HCT116 (cell line): ENCODE results near the gene ATP2B1. TPM values are rescaled to one million over a fixed set of nuclear protein-coding genes. Genes with fewer than 3 reads are reported as not detected.

Source experiments
- ATAC-seq: fragments of 200-7000 bp; cut with Tn5 transposase; 2 replicates; pipeline ENCODE4 v1.9.1; 2020; ENCODE audit warnings: mild to moderate bottlenecking, moderate library complexity
- BruUV-seq: library from RNA; stranded (reverse); fragments of 400-500 nt; replicated peaks from 2 replicates; lab custom pipeline; 2021; lab: Mats Ljungman, UMichigan
- CTCF ChIA-PET: fragments of 300-600 bp; sonication (Branson Sonifier 250); formaldehyde crosslinking; loops from one replicate; lab custom pipeline; 2021; ENCODE audit warnings: antibody characterized with exemption; lab: Charles Lee
- POLR2A ChIA-PET: fragments of 300-600, 350-600 bp; sonication (Branson Sonifier 250); formaldehyde crosslinking; loops from one replicate; lab custom pipeline; 2021; ENCODE audit warnings: antibody characterized with exemption; lab: Charles Lee
- RAD21 ChIA-PET, 2 experiments: fragments of 300-600 bp; sonication (Branson Sonifier 250); formaldehyde crosslinking; loops; one replicate each; lab custom pipeline; 2023; ENCODE audit warnings: low total read pairs in 2 of 2; ENCODE audit not compliant: uncharacterized antibody in 2 of 2, unreplicated experiment in 2 of 2, low non-redundant PET in 1 of 2; lab: Charles Lee
- DNase-seq: peaks from one replicate; pipeline ENCODE4 v3.0.0-alpha.2; 2010; ENCODE audit warnings: low read depth, low spot score
- H2AFZ ChIP-seq: fragments of 200-600 bp; shearing (Covaris generic), sonication (generic); 2 replicates; pipeline ENCODE4 v1.6.1; 2017; ENCODE audit warnings: low read depth, mixed run types, mixed read lengths, antibody characterized with exemption, low read length; ENCODE audit not compliant: poor library complexity, severe bottlenecking
- H3K27ac ChIP-seq: 2 replicates; pipeline ENCODE4 v1.5.1; 2012; ENCODE audit warnings: low read depth, low read length
- H3K27me3 ChIP-seq: fragments of 200-600 bp; sonication (generic); 2 replicates; pipeline ENCODE4 v1.6.1; 2016; ENCODE audit warnings: mixed run types, low read length, mixed read lengths; ENCODE audit not compliant: insufficient read depth
- H3K36me3 ChIP-seq, 2 experiments: fragments of 200-500 bp in 1 of 2; fragments of 200-600 bp in 1 of 2; sonication (Bioruptor generic) in 1 of 2; sonication (generic) in 1 of 2; 2 replicates each; pipeline versions ENCODE4 v1.5.1 to v1.6.1; 2014 to 2016; ENCODE audit warnings: low read length in 2 of 2, inconsistent platforms in 1 of 2, mixed read lengths in 1 of 2, mixed run types in 1 of 2; ENCODE audit not compliant: insufficient read depth in 2 of 2, control insufficient read depth in 1 of 2
- H3K4me1 ChIP-seq, 2 experiments: fragments of 200-600 bp in 1 of 2; sonication (generic) in 1 of 2; 2 replicates each; pipeline versions ENCODE4 v1.5.1 to v1.6.1; 2012 to 2017; ENCODE audit warnings: low read length in 2 of 2, inconsistent platforms in 1 of 2, mild to moderate bottlenecking in 1 of 2, mixed read lengths in 1 of 2, mixed run types in 1 of 2, moderate library complexity in 1 of 2; ENCODE audit not compliant: insufficient read depth in 2 of 2, control insufficient read depth in 1 of 2
- H3K4me2 ChIP-seq: fragments of 200-600 bp; sonication (generic); 2 replicates; pipeline ENCODE4 v1.6.1; 2017; ENCODE audit warnings: mixed run types, low read length, mixed read lengths
- H3K4me3 ChIP-seq, 2 experiments: fragments of 200-600 bp in 1 of 2; sonication (generic) in 1 of 2; replicated peaks in 1 of 2; 2 replicates each; pipeline ENCODE4 v1.5.1; 2011 to 2016; ENCODE audit warnings: low read length in 2 of 2, control low read depth in 1 of 2, low read depth in 1 of 2, mild to moderate bottlenecking in 1 of 2, mixed read lengths in 1 of 2, mixed run types in 1 of 2
- H3K79me2 ChIP-seq: fragments of 200-600 bp; sonication (generic); 2 replicates; pipeline ENCODE4 v1.6.1; 2017; ENCODE audit warnings: mild to moderate bottlenecking, mixed run types, low read length, moderate library complexity, mixed read lengths; ENCODE audit not compliant: insufficient read depth
- H3K9ac ChIP-seq: fragments of 200-600 bp; sonication (generic); 2 replicates; pipeline ENCODE4 v1.6.1; 2016; ENCODE audit warnings: low read length, mixed read lengths
- H3K9me2 ChIP-seq: fragments of 200-600 bp; sonication (generic), shearing (Covaris generic); 2 replicates; pipeline ENCODE4 v1.6.1; 2017; ENCODE audit warnings: mixed run types, mild to moderate bottlenecking, moderate library complexity; ENCODE audit not compliant: insufficient read depth
- H3K9me3 ChIP-seq, 2 experiments: fragments of 200-500 bp in 1 of 2; fragments of 200-600 bp in 1 of 2; sonication (Bioruptor generic) in 1 of 2; sonication (generic) in 1 of 2; 2 replicates each; pipeline ENCODE4 v1.6.1; 2014 to 2017; ENCODE audit warnings: low read length in 2 of 2, mixed read lengths in 2 of 2, inconsistent platforms in 1 of 2, low read depth in 1 of 2, mild to moderate bottlenecking in 1 of 2, mixed run types in 1 of 2, moderate library complexity in 1 of 2; ENCODE audit not compliant: control insufficient read depth in 1 of 2, insufficient read depth in 1 of 2
- H4K20me1 ChIP-seq: fragments of 200-600 bp; sonication (generic), shearing (Covaris generic); 2 replicates; pipeline ENCODE4 v1.6.1; 2017; ENCODE audit warnings: mixed run types, mild to moderate bottlenecking, moderate library complexity; ENCODE audit not compliant: insufficient read depth
- CEBPB ChIP-seq: IDR thresholded peaks from 2 replicates; pipeline ENCODE4 v1.6.1; 2012; ENCODE audit warnings: low read depth
- RAD21 ChIP-seq: IDR thresholded peaks from 2 replicates; pipeline ENCODE4 v1.6.1; 2012; ENCODE audit warnings: low read depth, mild to moderate bottlenecking
- REST ChIP-seq: IDR thresholded peaks from 2 replicates; pipeline ENCODE4 v1.6.1; 2012; ENCODE audit warnings: low read depth
- SRF ChIP-seq: IDR thresholded peaks from 2 replicates; pipeline ENCODE4 v1.6.1; 2012; ENCODE audit warnings: low read depth
- ZBTB33 ChIP-seq: IDR thresholded peaks from 2 replicates; pipeline ENCODE4 v1.6.1; 2011; ENCODE audit warnings: mild to moderate bottlenecking, low read length, moderate library complexity; ENCODE audit not compliant: insufficient replicate concordance; ENCODE audit errors: extremely low read depth
- intact Hi-C: fragments of 100-400 bp; cut with micrococcal nuclease; formaldehyde crosslinking; loops from 2 replicates; pipeline ENCODE4 v1.10.0; 2022
- total RNA-seq: library from RNA; stranded (reverse); gene quantifications from one replicate; pipeline ENCODE4 v1.2.1, GENCODE V29; 2021; ENCODE audit not compliant: unreplicated experiment

The ATP2B1 gene
- total RNA-seq, 1 experiment from 2014 or later, result 62.4 TPM

- Histone ChIP-seq H3K4me3 (no peak overlapping the region), H3K4me1 (no peaks in the 10 kb centered on the region), H3K9me2 (no peaks in the 10 kb centered on the region), H3K79me2 (no peaks in the 10 kb centered on the region), H3K9me3 (peaks cover 0 to 7% of the 10 kb centered on the region in 2 experiments; a peak in 1 of 4 replicates), H4K20me1 (no peaks in the 10 kb centered on the region), H3K27me3 (no peaks in the 10 kb centered on the region), H3K36me3 (no peaks in the 10 kb centered on the region), H3K9ac (no peak overlapping the region), H3K4me2 (no peak overlapping the region), H3K27ac (no peak overlapping the region), H2AFZ (no peak overlapping the region)
- ATAC-seq, result no peak
- no peak for TF ChIP-seq ZBTB33
- TF ChIP-seq CEBPB, result no peak
- TF ChIP-seq REST, result no peak
- no peak for TF ChIP-seq RAD21
- TF ChIP-seq SRF, result no peak
- ChIA-PET CTCF (no interaction called here), POLR2A (no interaction called here), RAD21 (no interaction called here)
- no peak for DNase-seq
- intact Hi-C loops, result no loop called here
- no TSS peak for BruUV-seq
Measured at GRCh38 chr12:89742337-89743022, 33.8 kb upstream of the ATP2B1 start.
